ENCODE measurements around the gene CLCN7.

CLCN7 gene

GRCh38 chr16:1465567-1465915 lies 9.3 kb downstream of the CLCN7 start:
- TF ChIP-seq NFIC (IDR thresholded peaks at IDR 0.05) = no peak
- no peak for TF ChIP-seq TAF1 (IDR thresholded peaks at IDR 0.05; ENCODE audit: low read depth)
- no peak for TF ChIP-seq EP300 (IDR thresholded peaks at IDR 0.05; ENCODE audit: borderline replicate concordance)
- no peak for TF ChIP-seq TCF12 (IDR thresholded peaks at IDR 0.05; ENCODE audit: low read depth)
- no peak for TF ChIP-seq MAX (IDR thresholded peaks at IDR 0.05)
- TF ChIP-seq RAD21 (IDR thresholded peaks at IDR 0.05; ENCODE audit: low read depth) = no peak

GRCh38 chr16:1464894-1465566 lies 9.8 kb downstream of the CLCN7 start:
- no peak for TF ChIP-seq CREB1 (IDR thresholded peaks at IDR 0.05; ENCODE audit: low read depth)
- TF ChIP-seq RAD21 (IDR thresholded peaks at IDR 0.05; ENCODE audit: low read depth) = no peak
- TF ChIP-seq TEAD4 (IDR thresholded peaks at IDR 0.05) = no peak
- no peak for TF ChIP-seq REST (IDR thresholded peaks at IDR 0.05; ENCODE audit: low read depth)
- TF ChIP-seq CEBPB (IDR thresholded peaks at IDR 0.05) = no peak
- no peak for TF ChIP-seq TAF1 (IDR thresholded peaks at IDR 0.05; ENCODE audit: low read depth)
- no peak for TF ChIP-seq YY1 (IDR thresholded peaks at IDR 0.05; ENCODE audit: low read depth)

- TF ChIP-seq CREB1 (IDR thresholded peaks at IDR 0.05; ENCODE audit: low read depth) (no peak), NFIC (IDR thresholded peaks at IDR 0.05) (no peak), MAX (IDR thresholded peaks at IDR 0.05) (no peak), TCF12 (IDR thresholded peaks at IDR 0.05; ENCODE audit: low read depth) (no peak), EGR1 (IDR thresholded peaks at IDR 0.05) (no peak), REST (IDR thresholded peaks at IDR 0.05; ENCODE audit: low read depth) (no peak)
These were observed 10.5 kb downstream of the CLCN7 start for GRCh38 chr16:1464196-1464893.

GRCh38 chr16:1461146-1461545 lies 13.7 kb downstream of the CLCN7 start:
- TF ChIP-seq RAD21 (IDR thresholded peaks at IDR 0.05; ENCODE audit: low read depth) = no peak
- TF ChIP-seq USF1 (IDR thresholded peaks at IDR 0.05) = no peak
- TF ChIP-seq EGR1 (IDR thresholded peaks at IDR 0.05) = no peak
- no peak for TF ChIP-seq CREB1 (IDR thresholded peaks at IDR 0.05; ENCODE audit: low read depth)
- TF ChIP-seq TCF12 (IDR thresholded peaks at IDR 0.05; ENCODE audit: low read depth) = no peak
- no peak for TF ChIP-seq MAX (IDR thresholded peaks at IDR 0.05)

GRCh38 chr16:1460602-1461138 lies 14.2 kb downstream of the CLCN7 start:
- TF ChIP-seq EGR1 (IDR thresholded peaks at IDR 0.05) (no peak), USF1 (IDR thresholded peaks at IDR 0.05) (no peak), ZBTB7A (IDR thresholded peaks at IDR 0.05; ENCODE audit: low read depth) (no peak), TAF1 (IDR thresholded peaks at IDR 0.05; ENCODE audit: low read depth) (no peak), MAX (IDR thresholded peaks at IDR 0.05) (no peak), YY1 (IDR thresholded peaks at IDR 0.05; ENCODE audit: low read depth) (no peak)

GRCh38 chr16:1459967-1460366 lies 14.9 kb downstream of the CLCN7 start:
- TF ChIP-seq EGR1 (IDR thresholded peaks at IDR 0.05) (no peak), REST (IDR thresholded peaks at IDR 0.05; ENCODE audit: low read depth) (no peak), EP300 (IDR thresholded peaks at IDR 0.05; ENCODE audit: borderline replicate concordance) (no peak), USF1 (IDR thresholded peaks at IDR 0.05) (no peak), RAD21 (IDR thresholded peaks at IDR 0.05; ENCODE audit: low read depth) (no peak), FOXM1 (IDR thresholded peaks at IDR 0.05; ENCODE audit: borderline replicate concordance, low read depth) (no peak), ZBTB7A (IDR thresholded peaks at IDR 0.05; ENCODE audit: low read depth) (no peak), NFIC (IDR thresholded peaks at IDR 0.05) (no peak), CREB1 (IDR thresholded peaks at IDR 0.05; ENCODE audit: low read depth) (no peak), CEBPB (IDR thresholded peaks at IDR 0.05) (no peak), MAX (IDR thresholded peaks at IDR 0.05) (no peak), TEAD4 (IDR thresholded peaks at IDR 0.05) (no peak), TCF12 (IDR thresholded peaks at IDR 0.05; ENCODE audit: low read depth) (no peak), TAF1 (IDR thresholded peaks at IDR 0.05; ENCODE audit: low read depth) (no peak)

Data from Ishikawa (cell line).